GM12864 (cell line): Measurements from ENCODE around the gene CPT1A.

Experiments used
- DNase-seq: peaks from one replicate; pipeline ENCODE4 v3.0.0-alpha.2; 2011; ENCODE audit warnings: low read depth
- H3K4me3 ChIP-seq: 2 replicates; pipeline ENCODE4 v1.5.1; 2011; ENCODE audit warnings: mild to moderate bottlenecking, low read depth, low read length, control low read depth
- TF ChIP-seq, protein P1 (sequence below): IDR thresholded peaks from 2 replicates; pipeline ENCODE4 v1.5.1; 2011; ENCODE audit warnings: low read depth, mild to moderate bottlenecking, moderate library complexity, low read length, control low read depth, inconsistent platforms; ENCODE audit errors: missing control alignments

CPT1A gene

DNA sequence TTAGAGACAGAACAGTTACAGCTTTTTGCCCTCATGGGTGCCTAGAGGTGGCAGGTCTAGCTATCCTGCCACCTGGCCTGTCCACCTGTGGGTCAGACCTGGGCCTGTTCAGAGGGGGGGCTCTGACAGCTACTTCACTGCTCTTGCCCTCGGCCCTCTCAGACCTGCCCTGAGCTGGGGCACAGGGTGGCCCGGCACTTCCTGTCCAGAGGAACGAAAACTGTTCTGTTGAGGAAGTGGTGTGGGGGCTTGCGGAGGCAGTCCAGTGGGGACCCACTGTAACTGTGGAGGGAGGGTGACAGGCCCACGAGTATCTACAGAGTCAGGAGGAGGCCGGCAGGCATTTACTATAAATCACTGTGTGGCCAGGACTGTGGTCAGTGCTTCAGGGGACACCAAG lies 106.6 kb downstream of the CPT1A start:
- no peak overlapping the region for H3K4me3 ChIP-seq
- TF ChIP-seq, protein P1, sequence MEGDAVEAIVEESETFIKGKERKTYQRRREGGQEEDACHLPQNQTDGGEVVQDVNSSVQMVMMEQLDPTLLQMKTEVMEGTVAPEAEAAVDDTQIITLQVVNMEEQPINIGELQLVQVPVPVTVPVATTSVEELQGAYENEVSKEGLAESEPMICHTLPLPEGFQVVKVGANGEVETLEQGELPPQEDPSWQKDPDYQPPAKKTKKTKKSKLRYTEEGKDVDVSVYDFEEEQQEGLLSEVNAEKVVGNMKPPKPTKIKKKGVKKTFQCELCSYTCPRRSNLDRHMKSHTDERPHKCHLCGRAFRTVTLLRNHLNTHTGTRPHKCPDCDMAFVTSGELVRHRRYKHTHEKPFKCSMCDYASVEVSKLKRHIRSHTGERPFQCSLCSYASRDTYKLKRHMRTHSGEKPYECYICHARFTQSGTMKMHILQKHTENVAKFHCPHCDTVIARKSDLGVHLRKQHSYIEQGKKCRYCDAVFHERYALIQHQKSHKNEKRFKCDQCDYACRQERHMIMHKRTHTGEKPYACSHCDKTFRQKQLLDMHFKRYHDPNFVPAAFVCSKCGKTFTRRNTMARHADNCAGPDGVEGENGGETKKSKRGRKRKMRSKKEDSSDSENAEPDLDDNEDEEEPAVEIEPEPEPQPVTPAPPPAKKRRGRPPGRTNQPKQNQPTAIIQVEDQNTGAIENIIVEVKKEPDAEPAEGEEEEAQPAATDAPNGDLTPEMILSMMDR: no peak
- no peak for DNase-seq

DNA sequence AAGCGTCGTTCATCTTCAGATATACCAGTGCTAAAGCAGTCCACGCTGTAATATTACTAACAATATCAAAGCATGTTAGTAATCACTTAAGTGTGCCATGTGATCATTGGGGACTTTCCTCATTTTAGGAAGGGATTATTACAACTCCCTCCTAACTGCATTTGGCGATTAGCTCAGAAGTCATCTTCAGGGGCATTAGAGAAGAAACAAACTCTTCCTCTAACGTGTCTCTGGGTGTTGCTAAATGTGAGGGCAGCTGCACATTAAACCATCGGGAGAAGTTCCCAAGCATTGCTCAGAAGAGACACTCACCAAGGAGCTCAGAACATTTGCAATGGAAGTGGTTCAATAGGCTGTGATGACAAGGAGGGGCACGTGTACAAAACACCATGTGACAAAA lies 107.6 kb downstream of the CPT1A start:
- H3K4me3 ChIP-seq: no peak overlapping the region
- DNase-seq: no peak
- TF ChIP-seq, protein P1: no peak

DNA sequence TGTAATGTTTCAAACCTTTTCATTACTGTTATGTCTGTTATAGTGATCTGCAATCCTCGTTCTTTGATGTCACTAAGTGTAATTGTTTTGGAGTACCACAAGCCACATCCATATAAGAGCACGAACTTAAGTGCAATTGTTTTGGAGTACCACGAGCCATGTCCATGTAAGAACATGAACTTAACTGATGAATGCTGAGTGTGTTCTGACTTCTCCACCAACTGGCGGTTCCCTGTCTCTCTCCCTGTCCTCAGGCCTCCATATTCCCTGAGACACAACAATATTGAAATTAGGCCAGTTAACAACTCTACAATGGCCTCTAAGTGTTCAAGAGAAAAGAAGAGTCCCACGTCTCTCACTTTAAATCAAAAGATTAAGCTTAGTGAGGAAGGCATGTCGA lies 113.9 kb downstream of the CPT1A start:
- TF ChIP-seq, protein P1: no peak
- H3K4me3 ChIP-seq: no peak overlapping the region
- no peak for DNase-seq

DNA sequence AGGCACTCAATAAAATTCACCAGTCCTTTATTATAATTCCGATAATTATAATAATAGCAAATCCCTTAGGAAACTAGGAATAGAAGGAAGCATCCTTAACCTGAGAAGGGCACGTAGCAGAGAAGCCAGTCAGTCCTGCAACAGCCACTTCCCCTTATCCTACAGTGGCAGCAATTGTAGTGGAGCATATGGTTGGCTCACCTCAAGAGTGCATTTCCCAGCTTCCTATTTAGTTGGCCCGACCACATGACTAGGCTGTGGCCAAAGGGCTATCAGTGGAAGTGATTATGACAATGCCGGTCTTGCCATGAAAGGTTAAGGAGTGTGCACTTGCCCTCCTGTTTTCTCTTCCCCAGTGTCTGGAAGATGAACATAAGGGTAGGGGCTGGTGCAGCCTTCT lies 117.4 kb downstream of the CPT1A start:
- no peak for DNase-seq
- TF ChIP-seq, protein P1: no peak
- H3K4me3 ChIP-seq: no peak overlapping the region

DNA sequence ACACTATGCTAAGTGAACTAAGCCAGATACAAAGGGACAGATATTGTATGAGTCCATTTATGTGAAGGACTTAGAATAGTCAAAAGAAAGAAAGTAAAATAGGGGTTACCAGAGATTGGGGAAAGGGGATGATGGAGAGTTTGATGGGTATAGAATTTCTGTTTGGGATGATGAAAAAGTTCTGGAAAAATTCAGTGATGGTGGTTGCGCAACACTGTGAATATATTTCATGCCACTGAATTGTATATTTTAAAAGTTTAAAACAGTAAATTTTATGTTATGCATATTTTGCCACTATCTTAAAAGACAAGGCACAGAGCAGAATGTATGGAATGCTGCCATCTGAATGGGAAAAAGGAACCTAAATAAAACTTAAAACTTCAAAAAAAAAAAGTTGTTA lies 119.6 kb downstream of the CPT1A start:
- no peak overlapping the region for H3K4me3 ChIP-seq
- no peak for DNase-seq
- TF ChIP-seq, protein P1: no peak

DNA sequence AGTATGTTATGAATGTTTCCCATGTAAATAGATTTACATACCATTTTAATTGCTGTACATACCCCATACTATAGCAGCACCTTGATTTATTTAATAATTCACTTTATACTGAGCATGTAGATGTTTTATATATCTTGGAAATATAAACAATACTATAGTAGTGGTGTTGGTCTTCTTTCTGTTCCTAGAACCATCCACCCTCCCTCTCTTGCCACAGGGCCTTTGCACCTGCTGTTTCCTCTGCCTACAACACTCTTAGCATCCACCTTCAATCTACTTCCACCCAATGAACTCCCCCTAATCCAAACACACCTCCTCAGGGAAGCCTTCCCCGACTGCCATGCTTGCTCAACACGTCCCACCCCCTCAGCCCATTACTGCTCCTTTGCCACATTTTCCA lies 120.6 kb downstream of the CPT1A start:
- TF ChIP-seq, protein P1: no peak
- no peak for DNase-seq

DNA sequence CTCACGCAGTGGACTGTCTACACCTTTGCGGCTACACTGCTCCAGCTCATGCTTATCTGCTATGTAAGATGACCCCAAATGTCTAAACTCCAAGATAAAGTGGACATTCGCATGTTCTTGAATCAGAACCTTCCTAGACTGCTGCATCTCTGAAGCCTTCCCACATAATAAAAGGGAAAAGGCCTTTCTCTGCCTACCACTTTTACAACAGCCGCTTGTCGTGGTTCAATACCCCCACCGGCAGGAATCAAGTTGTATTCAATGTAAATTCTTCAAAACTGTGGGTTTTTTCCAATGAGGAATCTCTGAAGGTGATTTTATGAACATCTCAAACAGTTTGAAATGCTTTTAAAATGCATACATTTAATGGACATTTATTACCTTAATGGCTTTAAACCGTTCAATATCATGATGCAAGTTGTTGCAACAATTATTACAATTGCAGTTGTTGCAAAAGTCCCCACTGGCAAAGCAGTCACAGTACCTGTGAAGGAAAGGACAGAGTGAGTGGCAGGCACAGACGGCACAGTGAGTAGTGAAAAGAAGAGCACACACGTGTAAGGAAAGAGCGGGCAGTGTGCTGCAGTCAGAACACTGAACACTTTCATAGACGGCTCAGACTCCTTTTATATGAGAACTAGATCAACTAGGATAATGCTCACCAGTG lies 126.1 kb downstream of the CPT1A start:
- no peak for DNase-seq
- TF ChIP-seq, protein P1: no peak
- no peak overlapping the region for H3K4me3 ChIP-seq

More for the DNA sequence above, 120.6 kb downstream of the CPT1A start:
- H3K4me3 ChIP-seq: no peak overlapping the region
